Fibroblast of the aortic adventitia (primary cell): ENCODE results near the gene DENND11. TPM values are rescaled to one million over a fixed set of nuclear protein-coding genes. Genes with fewer than 3 reads are reported as not detected.

ENCODE experiments used
- DNase-seq: peaks from one replicate; pipeline ENCODE4 v3.0.0-alpha.2; 2010; ENCODE audit warnings: low read depth
- H3K4me3 ChIP-seq: 2 replicates; pipeline ENCODE4 v1.5.1; 2011; ENCODE audit warnings: low read depth, mild to moderate bottlenecking, control low read depth, low read length, moderate library complexity
- CTCF ChIP-seq: IDR thresholded peaks from 2 replicates; pipeline ENCODE4 v1.5.1; 2011; ENCODE audit warnings: mild to moderate bottlenecking, low read length, control low read depth, inconsistent platforms; ENCODE audit not compliant: insufficient read depth
- total RNA-seq: library from RNA; depleted of rRNA; stranded (reverse); fragments of >200 nt; gene quantifications from 2 replicates; pipeline ENCODE4 v1.2.3, GENCODE V29; 2012; ENCODE audit warnings: low replicate concordance

The DENND11 gene
- total RNA-seq, result 7.6 and 10.2 TPM in 2 replicates

- peak within 1 kb of the TSS; percentile 83 for H3K4me3 ChIP-seq
- peak; percentile 9 for DNase-seq
- TF ChIP-seq CTCF, result no peak
Measured at GRCh38 chr7:141702047-141702567, at the start of gene DENND11. Gene DENND11, minus strand, starts transcription at chr7:141702166. Its CDS starts 13 bp downstream, at chr7:141702153.

DNA sequence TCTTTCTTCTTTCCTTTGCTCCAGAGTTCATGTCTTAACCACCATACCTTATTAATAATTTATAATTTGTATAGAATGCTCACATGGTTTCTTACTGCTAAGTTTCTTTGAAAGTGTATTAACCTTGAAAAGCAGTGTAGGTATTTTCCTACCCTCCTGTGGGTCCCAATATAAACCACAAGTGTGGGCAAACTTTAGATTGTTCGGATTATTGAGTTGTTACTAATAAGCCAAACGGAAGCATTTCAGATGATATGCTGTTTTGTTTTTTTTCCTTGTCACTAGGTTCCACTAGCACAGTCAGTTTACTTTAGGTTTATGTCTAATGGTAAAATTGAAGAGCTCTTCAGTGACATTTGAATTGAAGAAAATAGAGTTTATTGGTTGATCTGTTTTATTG, 46.4 kb upstream of the DENND11 start:
- no peak for DNase-seq
- TF ChIP-seq CTCF, result no peak

DNA sequence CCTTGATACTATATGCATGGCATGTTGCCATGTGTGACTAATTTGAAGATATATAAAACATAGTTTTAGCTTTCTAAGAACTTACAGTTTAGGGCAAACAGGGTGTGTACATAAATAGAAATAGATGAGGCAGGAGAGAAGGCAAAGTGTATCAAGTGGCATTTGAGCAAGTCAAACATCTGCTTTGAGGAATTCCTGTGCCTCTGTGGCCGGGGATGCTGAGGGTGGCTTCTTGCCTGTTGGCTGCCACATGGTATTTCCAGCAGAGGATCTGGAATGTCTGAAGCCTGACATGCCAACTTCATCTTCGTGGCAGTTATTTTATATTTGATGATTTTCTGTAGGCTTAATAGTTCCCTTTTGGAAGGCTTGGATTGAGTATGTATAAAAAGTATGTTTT, 42.2 kb upstream of the DENND11 start:
- DNase-seq, result no peak
- H3K4me3 ChIP-seq, result no peak overlapping the region
- no peak for TF ChIP-seq CTCF

More for the DNA sequence above, 46.4 kb upstream of the DENND11 start:
- H3K4me3 ChIP-seq, result no peak overlapping the region

GRCh38 chr7:141742229-141742628, 40.3 kb upstream of the DENND11 start:
- no peak for TF ChIP-seq CTCF
- no peak overlapping the region for H3K4me3 ChIP-seq
- no peak for DNase-seq

- DNase-seq, result no peak
- no peak for TF ChIP-seq CTCF
- H3K4me3 ChIP-seq, result peak overlapping the region; percentile 100
Measured at GRCh38 chr7:141739250-141739649, 37.3 kb upstream of the DENND11 start.

- TF ChIP-seq CTCF, result peak; percentile 57
Measured at GRCh38 chr7:141738592-141739013, 36.6 kb upstream of the DENND11 start.

More at GRCh38 chr7:141738592-141739013, 36.6 kb upstream of the DENND11 start:
- peak overlapping the region; percentile 100 for H3K4me3 ChIP-seq
- no peak for DNase-seq
